H1 (cell line): Measurements from ENCODE around the gene MMP24OS. TPM values are rescaled to one million over a fixed set of nuclear protein-coding genes. Genes with fewer than 3 reads are reported as not detected.

Source experiments
- SIX5 ChIP-seq: IDR thresholded peaks from 2 replicates; pipeline ENCODE4 v1.6.1; 2011; ENCODE audit warnings: mild to moderate bottlenecking, low read depth, low read length
- polyA plus RNA-seq, 7 experiments: library from polyadenylated mRNA; depleted of rRNA in 3 of 7; stranded (reverse) in 5 of 7; unstranded in 2 of 7; fragments of >200 nt in 5 of 7; fragments of 200-250 nt in 2 of 7; gene quantifications; 1 replicate in 5 of 7; 2 replicates in 1 of 7; 4 replicates in 1 of 7; pipeline versions ENCODE4 v1.2.1 to v1.2.3, GENCODE V29; 2011 to 2013; ENCODE audit warnings: missing spikeins in 2 of 7, mixed read lengths in 2 of 7
- total RNA-seq: library from RNA; stranded (reverse); fragmentation: NEBNext Ultra II Directional; extraction: Animal tissue kit (Norgen Biotek cat#: 25700); gene quantifications from 2 replicates; pipeline ENCODE4 v1.2.1, GENCODE V29; 2021

Gene MMP24OS
- total and polyA plus RNA-seq, 2 of the 8 experiments (the other 6 are each of a cell fraction or from before 2014, with no cell fraction given): 19.0 to 21.3 TPM

- no peak for TF ChIP-seq SIX5
Measured at GRCh38 chr20:35326740-35327073, 48.8 kb upstream of the MMP24OS start (continued).
